DND-41 (cell line): Measurements from ENCODE around the gene COL20A1.
A peak's percentile ranks its signal among the peaks of the same experiment; 100 is the strongest.

ENCODE experiments used
- ATAC-seq: fragments of 200-7000 bp; cut with Tn5 transposase; 3 replicates; pipeline ENCODE4 v1.9.1; 2021; ENCODE audit warnings: low read depth; ENCODE audit not compliant: insufficient read depth
- DNase-seq: peaks from one replicate; pipeline ENCODE4 v3.0.0-alpha.2; 2020
- H2AFZ ChIP-seq: 2 replicates; pipeline ENCODE4 v1.6.0; 2012; ENCODE audit warnings: low read depth, low read length
- H3K27ac ChIP-seq: 2 replicates; pipeline ENCODE4 v1.5.1; 2012; ENCODE audit warnings: low read length, inconsistent platforms
- H3K27me3 ChIP-seq: fragments of 200-600 bp; sonication (generic); 2 replicates; pipeline ENCODE4 v1.6.0; 2012; ENCODE audit warnings: low read length, mild to moderate bottlenecking, inconsistent platforms; ENCODE audit not compliant: insufficient read depth, poor library complexity
- H3K36me3 ChIP-seq: 2 replicates; pipeline ENCODE4 v1.5.1; 2012; ENCODE audit warnings: low read length, inconsistent platforms; ENCODE audit not compliant: insufficient read depth
- H3K4me1 ChIP-seq: 2 replicates; pipeline ENCODE4 v1.5.1; 2012; ENCODE audit warnings: mild to moderate bottlenecking, low read length; ENCODE audit not compliant: insufficient read depth
- H3K4me2 ChIP-seq: 2 replicates; pipeline ENCODE4 v1.6.0; 2012; ENCODE audit warnings: mild to moderate bottlenecking, moderate library complexity, low read length, inconsistent platforms; ENCODE audit not compliant: insufficient read depth
- H3K4me3 ChIP-seq, 2 experiments: fragments of 200-600 bp in 1 of 2; shearing (Covaris generic) in 1 of 2; 2 replicates each; pipeline ENCODE4 v1.5.1; 2012 to 2016; ENCODE audit warnings: inconsistent platforms in 2 of 2, low read length in 2 of 2, mild to moderate bottlenecking in 2 of 2, low read depth in 1 of 2, moderate library complexity in 1 of 2
- H3K79me2 ChIP-seq: 2 replicates; pipeline ENCODE4 v1.6.0; 2012; ENCODE audit warnings: low read length, inconsistent platforms; ENCODE audit not compliant: insufficient read depth
- H3K9ac ChIP-seq: 2 replicates; pipeline ENCODE4 v1.6.0; 2012; ENCODE audit warnings: low read depth, mild to moderate bottlenecking, inconsistent platforms, low read length, moderate library complexity
- H3K9me3 ChIP-seq: 2 replicates; pipeline ENCODE4 v1.5.1; 2012; ENCODE audit warnings: low read length, moderate library complexity, mild to moderate bottlenecking, inconsistent platforms; ENCODE audit not compliant: insufficient read depth, severe bottlenecking
- H4K20me1 ChIP-seq: 2 replicates; pipeline ENCODE4 v1.6.0; 2012; ENCODE audit warnings: low read length; ENCODE audit not compliant: insufficient read depth
- CTCF ChIP-seq: IDR thresholded peaks from 2 replicates; pipeline ENCODE4 v1.5.1; 2012; ENCODE audit warnings: borderline replicate concordance, low read length, moderate library complexity, mild to moderate bottlenecking; ENCODE audit not compliant: poor library complexity, severe bottlenecking; ENCODE audit errors: extremely low read depth
- EZH2 ChIP-seq: IDR thresholded peaks from 3 replicates; pipeline ENCODE4 v1.6.1; 2012; ENCODE audit warnings: borderline replicate concordance, low read depth, mild to moderate bottlenecking, moderate library complexity, low read length, inconsistent platforms; ENCODE audit not compliant: severe bottlenecking

The COL20A1 gene

GRCh38 chr20:63309261-63310071, 16.5 kb downstream of the COL20A1 start:
- Histone ChIP-seq H3K36me3 (no peaks in the 10 kb centered on the region), H3K27ac (no peak overlapping the region), H3K4me1 (no peaks in the 10 kb centered on the region), H3K79me2 (no peaks in the 10 kb centered on the region), H3K27me3 (no peaks in the 10 kb centered on the region), H3K9ac (no peak overlapping the region), H3K9me3 (no peaks in the 10 kb centered on the region), H4K20me1 (peaks cover 6% of the 10 kb centered on the region), H3K4me3 (no peak overlapping the region), H3K4me2 (no peak overlapping the region), H2AFZ (no peak overlapping the region)
- TF ChIP-seq EZH2 (no peak), CTCF (peak; percentile 76)
- DNase-seq = no peak
- peak; percentile 51; the same call in 2 of the 3 replicates for ATAC-seq

- no peak overlapping the region for H2AFZ ChIP-seq
- H3K4me2 ChIP-seq = no peak overlapping the region
- no peaks in the 10 kb centered on the region for H3K36me3 ChIP-seq
- peaks cover 9% of the 10 kb centered on the region for H4K20me1 ChIP-seq
- no peak overlapping the region for H3K4me3 ChIP-seq
- H3K27me3 ChIP-seq = no peaks in the 10 kb centered on the region
- DNase-seq (no peak), ATAC-seq (no peak)
- no peaks in the 10 kb centered on the region for H3K79me2 ChIP-seq
- no peak overlapping the region for H3K27ac ChIP-seq
- no peaks in the 10 kb centered on the region for H3K4me1 ChIP-seq
- no peak overlapping the region for H3K9ac ChIP-seq
- TF ChIP-seq EZH2 (no peak), CTCF (no peak)
- H3K9me3 ChIP-seq = no peaks in the 10 kb centered on the region
Measured at GRCh38 chr20:63310265-63310991, 17.4 kb downstream of the COL20A1 start.

- Histone ChIP-seq H3K4me2 (no peak overlapping the region), H4K20me1 (peaks cover 9% of the 10 kb centered on the region), H3K9me3 (no peaks in the 10 kb centered on the region), H3K27me3 (no peaks in the 10 kb centered on the region), H3K4me3 (no peak overlapping the region), H3K36me3 (no peaks in the 10 kb centered on the region), H2AFZ (no peak overlapping the region), H3K27ac (no peak overlapping the region), H3K9ac (no peak overlapping the region), H3K4me1 (no peaks in the 10 kb centered on the region), H3K79me2 (no peaks in the 10 kb centered on the region)
- DNase-seq (no peak), ATAC-seq (no peak)
- TF ChIP-seq CTCF = no peak
- TF ChIP-seq EZH2 = no peak
Measured at GRCh38 chr20:63311186-63311832, 18.3 kb downstream of the COL20A1 start.
